Measurements from ENCODE around the gene ABT1.

Gene ABT1

DNA sequence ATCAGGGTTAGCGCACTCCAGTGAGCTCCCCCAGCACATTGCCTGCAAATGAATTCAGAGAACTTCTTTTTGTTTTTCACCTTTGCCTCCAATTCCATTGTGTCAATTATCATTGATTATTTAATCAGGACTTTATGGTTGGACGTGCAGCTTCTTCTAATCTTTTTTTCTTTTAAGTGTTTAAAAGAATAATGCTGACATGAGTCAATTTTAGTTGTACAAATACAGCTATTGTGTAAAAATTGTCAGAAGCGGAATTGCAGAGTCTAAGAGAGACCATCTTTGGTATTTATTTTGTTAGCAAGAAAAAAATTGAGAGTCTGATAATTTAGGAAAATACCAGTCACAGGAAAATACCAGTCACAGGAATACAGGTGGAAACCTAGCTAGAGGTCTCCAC lies 5.5 kb downstream of the ABT1 start:
- DNase-seq (ENCODE audit: low read depth, low spot score) = no peak

DNA sequence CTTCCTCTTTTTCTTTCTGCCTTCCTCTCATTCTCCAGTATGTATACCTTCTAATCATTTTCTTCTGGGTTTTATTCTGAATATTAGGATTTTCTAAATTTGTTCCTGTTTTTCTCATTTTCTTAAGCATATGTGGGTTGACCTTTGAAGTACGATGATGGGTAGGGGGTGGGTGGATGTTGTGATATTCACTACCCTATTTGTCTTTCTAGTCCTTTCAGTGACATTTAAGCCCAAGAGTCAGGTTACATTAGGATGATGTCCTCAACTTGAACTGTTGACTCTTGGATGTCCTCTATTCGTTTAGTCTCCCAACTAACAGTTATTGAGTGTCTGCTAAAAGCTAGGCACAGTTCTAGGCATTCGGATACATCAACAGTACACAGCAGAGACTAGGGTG lies 7.3 kb downstream of the ABT1 start:
- DNase-seq (ENCODE audit: low read depth, low spot score) = no peak

DNA sequence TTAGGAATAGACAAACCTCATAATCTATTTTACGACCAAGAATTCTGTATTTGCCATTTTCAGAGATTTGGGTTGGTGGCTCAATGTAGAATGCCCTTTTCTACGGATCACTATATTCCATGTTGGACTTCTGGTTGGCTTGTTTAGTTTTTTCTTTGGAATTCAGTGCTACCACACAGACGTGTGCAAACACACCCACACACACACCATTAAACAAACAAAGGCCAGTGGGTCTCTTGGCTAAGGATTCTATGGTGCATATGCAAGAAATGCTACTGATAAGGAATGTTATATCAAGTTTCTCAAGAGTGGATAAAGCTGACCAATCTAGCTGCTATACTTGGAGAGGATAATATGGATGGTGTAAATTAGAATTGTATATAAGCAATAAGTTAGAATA lies 8.0 kb downstream of the ABT1 start:
- DNase-seq (ENCODE audit: low read depth, low spot score) = no peak

DNA sequence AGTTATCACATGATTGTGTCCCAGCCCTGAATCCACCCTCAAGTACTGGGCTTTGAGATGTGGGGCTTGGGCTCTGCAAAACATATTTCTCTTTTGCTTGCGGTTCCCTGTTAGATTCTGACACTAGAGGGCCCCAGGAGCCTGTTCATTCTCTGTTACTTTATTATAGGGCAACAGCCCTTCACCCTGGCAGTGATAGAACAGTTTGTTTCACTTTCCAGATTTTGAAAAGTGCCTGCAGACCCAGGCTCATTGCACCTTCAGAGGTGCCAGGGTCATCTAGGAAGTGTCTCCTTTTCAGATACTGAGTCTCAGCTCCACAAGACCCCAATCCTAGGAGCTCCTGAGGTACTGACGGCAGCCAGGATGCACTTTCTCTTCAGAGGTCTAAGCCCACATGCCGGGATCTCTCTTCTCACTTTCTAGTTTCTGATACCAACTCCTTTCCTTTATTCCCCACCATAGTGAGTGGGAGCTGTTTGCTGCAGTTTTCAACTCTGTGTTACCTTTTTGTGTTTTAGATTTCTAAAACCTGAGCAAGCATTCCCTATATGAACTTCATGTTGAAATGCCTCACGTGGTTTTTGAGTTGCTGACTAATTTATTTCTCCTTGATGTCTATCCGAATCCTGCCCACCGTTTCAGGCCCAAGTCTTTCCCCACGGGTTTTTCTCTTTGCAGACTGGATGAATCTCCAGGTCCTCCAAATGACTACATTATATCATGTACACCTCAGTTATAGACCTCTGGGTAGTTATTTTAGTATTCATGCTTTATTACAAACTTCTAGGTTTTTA lies 10.9 kb downstream of the ABT1 start:
- DNase-seq (ENCODE audit: low read depth, low spot score) = no peak

DNA sequence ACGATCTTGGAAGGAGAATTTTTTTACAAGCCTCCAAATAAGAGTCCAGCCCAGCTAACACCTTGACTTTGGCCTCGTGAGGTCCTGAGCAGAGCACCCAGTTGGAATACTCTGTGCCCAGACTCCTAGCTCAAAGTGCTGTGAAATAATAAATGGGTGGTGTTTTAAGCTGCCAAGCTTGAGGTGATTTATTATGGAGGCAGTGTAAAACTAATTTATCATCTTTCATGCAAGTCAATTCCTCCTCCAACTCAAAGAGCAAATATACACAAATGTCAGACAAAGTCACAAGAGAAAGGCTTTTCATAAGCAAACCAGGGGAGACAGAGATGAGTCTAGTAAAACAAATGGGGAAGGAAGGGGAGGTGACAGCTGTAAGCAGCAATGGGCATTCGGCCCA lies 12.7 kb downstream of the ABT1 start:
- DNase-seq (ENCODE audit: low read depth, low spot score) = no peak

DNA sequence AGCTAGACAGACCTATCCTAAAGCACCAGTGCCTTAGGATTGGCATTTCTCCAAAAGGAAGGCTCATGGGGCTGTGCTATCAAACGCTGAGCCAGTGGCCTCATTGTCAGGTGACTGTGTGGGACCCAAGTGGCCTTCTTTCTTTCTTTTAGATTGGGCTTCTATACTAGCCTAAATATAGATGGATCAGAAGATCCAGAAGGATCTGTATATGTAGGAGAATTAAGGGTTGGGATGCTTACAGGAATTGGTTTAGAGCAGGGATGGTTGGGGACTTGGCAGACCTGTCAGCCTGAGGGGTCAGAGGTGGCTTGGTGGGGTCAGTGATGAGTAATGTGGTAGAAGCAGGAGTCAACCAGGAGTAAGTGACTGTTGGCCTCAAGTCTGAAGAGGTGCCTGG lies 14.8 kb downstream of the ABT1 start:
- DNase-seq (ENCODE audit: low read depth, low spot score) = no peak

DNA sequence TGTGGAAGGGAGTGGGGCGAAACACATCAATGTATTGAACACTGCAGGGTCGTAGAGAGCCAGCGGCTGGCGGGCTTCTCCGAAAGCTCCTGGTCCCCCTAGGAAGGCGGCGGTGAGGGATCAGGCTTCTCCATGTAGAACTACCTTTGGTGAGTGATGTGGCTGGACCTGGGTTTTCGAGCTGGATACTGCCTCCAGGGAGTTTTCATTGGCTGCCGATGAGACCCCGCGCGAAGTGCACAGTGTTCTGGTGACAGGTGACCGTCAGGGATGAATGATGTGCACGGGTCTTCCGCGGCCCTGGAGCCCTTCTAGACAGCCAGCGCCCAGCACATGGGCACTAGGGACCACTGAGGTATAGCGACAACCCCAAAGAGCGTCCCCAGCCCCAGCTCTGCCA lies 16.4 kb downstream of the ABT1 start:
- DNase-seq (ENCODE audit: low read depth, low spot score) = no peak

DNA sequence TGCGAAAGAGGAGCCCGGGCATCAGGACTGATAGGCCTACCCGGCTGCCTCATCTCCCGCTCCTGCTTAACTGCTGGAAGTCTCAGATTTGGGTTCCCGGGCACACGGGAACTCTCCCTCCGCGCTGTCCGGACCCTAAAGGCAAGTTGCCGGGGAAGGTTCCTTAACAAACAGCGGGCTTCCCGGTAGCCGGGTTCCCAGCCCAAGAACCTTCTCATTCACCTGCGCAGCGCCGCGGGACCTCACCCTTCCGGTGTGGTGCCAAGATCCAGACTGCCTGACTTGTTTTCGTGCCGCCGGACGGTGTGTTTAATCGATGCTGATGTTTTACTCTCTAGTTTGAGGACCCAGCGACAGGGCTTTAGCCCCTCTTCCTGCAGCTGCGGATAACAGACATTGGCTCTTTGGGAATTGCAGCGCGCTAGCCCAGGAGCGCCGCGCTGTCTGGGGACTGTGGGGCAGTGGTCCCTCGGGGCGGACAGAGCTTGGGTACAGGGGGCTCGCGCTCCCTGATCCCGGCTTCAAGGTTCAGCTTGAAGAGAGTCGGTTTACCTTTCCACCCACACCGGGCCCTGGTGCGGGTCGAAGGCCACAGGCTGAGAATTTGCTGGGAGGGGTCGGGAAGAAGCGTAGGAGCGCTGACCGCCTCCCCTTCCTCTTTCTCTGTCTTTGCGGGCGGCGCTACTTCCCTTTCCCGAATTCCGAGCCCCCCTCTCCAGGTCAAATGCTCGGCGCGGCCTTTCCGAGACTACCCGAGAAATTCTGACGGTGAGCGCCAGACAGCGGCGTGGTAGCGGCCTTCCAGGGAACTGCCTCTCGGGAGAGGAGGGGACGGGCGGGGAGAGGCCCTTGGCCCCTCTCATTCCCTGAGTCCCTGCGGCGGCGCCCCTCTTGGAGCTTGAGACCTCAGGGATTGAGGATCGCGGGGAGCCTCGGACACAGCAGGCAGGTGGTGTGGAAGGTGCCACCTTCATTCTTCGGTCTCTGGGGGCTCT lies 17.2 kb downstream of the ABT1 start:
- DNase-seq (ENCODE audit: low read depth, low spot score) = no peak

DNA sequence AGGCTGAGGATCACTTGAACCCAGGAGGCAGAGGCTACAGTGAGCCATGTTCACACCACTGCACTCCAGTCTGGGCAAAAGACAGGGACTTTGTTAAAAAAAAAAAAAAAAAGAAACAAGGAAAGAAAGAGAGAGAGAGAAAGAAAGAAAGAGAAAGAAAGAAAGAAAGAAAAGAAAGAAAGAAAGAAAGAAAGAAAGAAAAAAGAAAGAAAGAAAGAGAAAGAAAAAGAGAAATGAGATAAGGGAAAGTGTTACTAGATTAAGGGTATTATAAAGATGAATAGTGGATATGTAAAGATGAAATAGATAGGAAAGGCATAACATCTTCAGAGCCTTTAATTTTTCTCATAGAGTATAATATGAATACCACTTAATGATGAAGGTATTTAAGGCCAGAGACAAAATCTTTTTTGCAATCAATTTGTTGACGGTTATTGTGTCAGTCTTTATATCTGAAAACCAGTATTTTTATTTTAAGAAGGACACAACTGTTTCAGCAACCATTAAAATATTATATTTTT lies 26.6 kb downstream of the ABT1 start:
- no peak for DNase-seq (ENCODE audit: low read depth, low spot score)

DNA sequence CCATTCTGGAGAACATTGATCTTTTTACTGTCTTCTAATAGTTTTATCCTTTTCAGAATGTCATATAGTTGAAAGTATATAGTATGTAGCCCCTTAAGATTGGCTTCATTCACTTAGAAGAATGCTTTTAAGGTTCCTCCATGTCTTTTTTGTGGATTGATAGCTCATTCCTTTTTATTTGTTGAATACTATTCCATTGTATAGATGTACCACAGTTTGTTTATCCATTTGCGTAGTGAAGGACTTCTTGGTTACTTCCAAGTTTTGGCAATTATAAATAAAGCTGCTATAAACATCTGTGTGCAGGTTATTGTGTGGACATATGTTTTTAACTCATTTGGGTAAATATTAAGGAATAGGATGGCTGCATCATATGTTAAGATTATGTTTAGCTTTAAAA lies 27.8 kb downstream of the ABT1 start:
- DNase-seq (ENCODE audit: low read depth, low spot score) = no peak

DNA sequence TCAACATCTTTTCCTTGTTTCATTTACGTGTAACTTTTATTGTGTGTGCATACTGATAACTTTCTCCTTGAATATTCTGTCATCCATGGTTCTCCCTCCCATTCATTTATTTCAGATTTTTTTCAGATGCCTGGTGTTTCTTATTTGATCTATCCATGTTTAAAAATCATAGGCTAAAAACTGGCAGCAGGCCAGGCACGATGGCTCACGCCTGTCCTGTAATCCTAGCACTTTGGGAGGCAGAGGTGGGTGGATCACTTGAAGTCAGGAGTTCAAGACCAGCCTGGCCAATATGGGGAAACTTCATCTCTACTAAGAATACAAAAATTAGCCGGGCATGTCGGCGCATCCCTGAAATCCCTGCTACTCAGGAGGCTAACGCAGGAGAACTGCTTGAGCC lies 31.1 kb downstream of the ABT1 start:
- DNase-seq (ENCODE audit: low read depth, low spot score) = no peak

DNA sequence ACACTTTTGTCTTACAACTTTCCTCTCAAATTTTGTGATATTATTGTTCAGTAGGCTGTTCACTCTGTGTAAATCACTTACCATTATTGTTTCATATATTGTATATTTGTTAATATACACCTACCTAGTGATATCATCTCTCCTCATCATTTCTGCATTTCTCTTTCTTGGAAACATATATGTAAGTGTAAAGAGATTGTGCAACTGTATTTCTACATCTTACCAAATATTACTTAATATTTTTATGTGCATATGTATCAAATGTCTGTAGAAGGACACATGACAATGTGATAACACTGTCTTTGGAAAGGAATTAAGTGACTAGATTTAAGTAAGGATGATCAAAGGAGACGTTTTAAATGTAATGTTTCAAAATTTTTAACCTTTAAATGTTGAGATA lies 32.6 kb downstream of the ABT1 start:
- no peak for DNase-seq (ENCODE audit: low read depth, low spot score)

DNA sequence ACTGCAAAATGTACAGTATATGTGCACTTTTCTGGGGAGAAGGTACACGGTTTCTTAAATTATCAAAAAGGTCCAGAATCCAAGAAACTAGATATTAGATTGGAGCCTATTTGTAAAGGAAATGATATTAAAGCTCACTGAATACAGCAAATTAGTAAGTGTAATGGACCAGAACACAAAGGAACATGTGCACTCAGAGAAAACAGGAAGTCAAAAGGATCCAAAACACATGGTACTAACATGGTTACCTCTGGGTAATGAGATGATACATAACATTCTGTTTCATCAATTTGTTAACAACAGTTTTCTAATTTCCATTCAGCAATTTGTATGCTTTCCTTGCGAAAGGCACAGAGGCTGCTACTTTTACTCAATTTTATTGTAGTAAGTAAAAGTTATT lies 44.1 kb downstream of the ABT1 start:
- DNase-seq (ENCODE audit: low read depth, low spot score) = no peak

DNA sequence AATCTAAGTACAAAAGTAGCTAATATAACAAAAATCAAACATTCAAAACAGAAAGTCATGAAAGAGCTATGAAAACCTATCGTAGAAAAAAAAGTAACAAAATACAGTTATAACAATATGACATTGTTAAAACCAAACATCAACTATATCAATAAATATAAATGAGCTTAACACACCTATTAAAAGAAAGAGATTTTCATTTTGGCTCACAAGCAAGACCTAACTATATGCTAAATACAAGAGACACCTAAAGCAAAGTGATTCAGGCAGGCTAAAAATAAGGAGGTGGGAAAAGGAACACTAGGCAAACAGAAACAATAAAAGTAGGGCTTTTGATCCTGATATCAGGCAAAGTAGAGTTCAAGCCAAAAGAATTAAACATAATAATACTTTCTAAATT lies 49.3 kb downstream of the ABT1 start:
- no peak for DNase-seq (ENCODE audit: low read depth, low spot score)

Measured in smooth muscle cell of the brain vasculature (primary cell).